HUES48 (cell line): ENCODE results near the gene BAG2.

Experiments used
- H3K27ac ChIP-seq: one replicate; pipeline ENCODE4 v1.7.0; 2013; ENCODE audit warnings: low read depth, low read length, inconsistent platforms
- H3K27me3 ChIP-seq: 2 replicates; pipeline ENCODE4 v1.6.1; 2013; ENCODE audit warnings: mild to moderate bottlenecking, low read length; ENCODE audit not compliant: control insufficient read depth, insufficient read depth
- H3K36me3 ChIP-seq: 2 replicates; pipeline ENCODE4 v1.6.1; 2013; ENCODE audit warnings: low read length; ENCODE audit not compliant: control insufficient read depth, insufficient read depth
- H3K4me1 ChIP-seq: 2 replicates; pipeline ENCODE4 v1.6.1; 2013; ENCODE audit warnings: mild to moderate bottlenecking, low read length; ENCODE audit not compliant: control insufficient read depth, insufficient read depth
- H3K4me3 ChIP-seq: 2 replicates; pipeline ENCODE4 v1.5.1; 2013; ENCODE audit warnings: mild to moderate bottlenecking, low read depth, low read length
- H3K9ac ChIP-seq: 2 replicates; pipeline ENCODE4 v1.6.1; 2013; ENCODE audit warnings: mild to moderate bottlenecking, low read depth, low read length, moderate library complexity
- H3K9me3 ChIP-seq: 2 replicates; pipeline ENCODE4 v1.6.1; 2013; ENCODE audit warnings: low read length; ENCODE audit not compliant: control insufficient read depth, insufficient read depth

The BAG2 gene

GRCh38 chr6:57222743-57223077, 50.6 kb downstream of the BAG2 start:
- Histone ChIP-seq H3K27ac (peak overlapping the region; percentile 95), H3K9me3 (no peaks in the 10 kb centered on the region)

GRCh38 chr6:57224769-57225515, 52.8 kb downstream of the BAG2 start:
- Histone ChIP-seq H3K9me3 (no peaks in the 10 kb centered on the region), H3K27ac (no peak overlapping the region), H3K4me1 (peaks cover 20% of the 10 kb centered on the region; the same call in 1 of the 2 replicates), H3K36me3 (no peaks in the 10 kb centered on the region), H3K9ac (no peak overlapping the region), H3K27me3 (no peaks in the 10 kb centered on the region), H3K4me3 (no peak overlapping the region)

More at GRCh38 chr6:57222743-57223077, 50.6 kb downstream of the BAG2 start:
- Histone ChIP-seq H3K4me3 (peak overlapping the region; percentile 93), H3K4me1 (peaks cover 20% of the 10 kb centered on the region; the same call in 1 of the 2 replicates), H3K9ac (peak overlapping the region; percentile 79; the same call in 1 of the 2 replicates), H3K27me3 (no peaks in the 10 kb centered on the region), H3K36me3 (no peaks in the 10 kb centered on the region)

DNA sequence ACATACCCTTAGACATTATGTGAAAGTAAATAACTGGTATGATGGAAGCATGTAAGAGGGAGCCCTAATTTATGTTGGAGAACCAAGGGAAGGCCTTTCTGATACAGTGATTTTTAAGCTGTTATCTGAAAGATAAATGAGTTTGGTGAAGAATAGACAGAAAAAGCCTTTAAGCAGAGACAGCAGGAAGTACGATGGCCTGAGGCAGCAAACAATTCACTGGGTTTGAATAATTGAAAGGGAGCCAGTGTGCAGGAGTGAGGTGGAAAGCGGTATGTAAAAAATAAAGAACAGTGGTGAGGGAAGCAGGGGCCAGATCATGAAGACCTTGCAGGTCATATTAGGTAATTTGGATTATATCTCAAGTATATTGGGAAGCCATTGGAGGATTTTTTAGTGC, 54.1 kb downstream of the BAG2 start:
- Histone ChIP-seq H3K27ac (no peak overlapping the region), H3K4me1 (peaks cover 20% of the 10 kb centered on the region; the same call in 1 of the 2 replicates), H3K4me3 (no peak overlapping the region), H3K9ac (no peak overlapping the region), H3K27me3 (no peaks in the 10 kb centered on the region), H3K36me3 (no peaks in the 10 kb centered on the region), H3K9me3 (no peaks in the 10 kb centered on the region)
